Measurements from ENCODE around the gene COL4A5.

The COL4A5 gene

GRCh38 chrX:108573136-108573535 is 133.5 kb downstream of the COL4A5 start:
- Histone ChIP-seq H3K36me3 (ENCODE audit: control insufficient read depth in 2 of 2, insufficient read depth in 1 of 2, low read length in 2 of 2) (peaks cover 0 to 3% of the 10 kb centered on the region in 2 experiments; a peak in 1 of 3 replicates), H3K9me3 (ENCODE audit: control insufficient read depth, insufficient read depth, low read depth, low read length) (no peaks in the 10 kb centered on the region), H3K27ac (ENCODE audit: extremely low read depth, low read depth, low read length) (no peak overlapping the region), H3K4me1 (ENCODE audit: control insufficient read depth, insufficient read depth, low read length) (no peaks in the 10 kb centered on the region), H3K4me3 (ENCODE audit: low read depth, low read length) (no peak overlapping the region)
- TF ChIP-seq ZNF280C (tag by site-specific recombination; IDR thresholded peaks at IDR 0.05), result no peak
- TF ChIP-seq ZNF785 (tag by site-specific recombination; IDR thresholded peaks at IDR 0.05), result no peak
- TF ChIP-seq ZNF155 (tag by site-specific recombination; IDR thresholded peaks at IDR 0.05), result no peak
- no peak for TF ChIP-seq ZNF311 (tag by site-specific recombination; IDR thresholded peaks at IDR 0.05; ENCODE audit: borderline replicate concordance)
- TF ChIP-seq ZNF148 (tag by site-specific recombination; IDR thresholded peaks at IDR 0.05; ENCODE audit: borderline replicate concordance), result no peak
- TF ChIP-seq ZNF19 (tag by site-specific recombination; IDR thresholded peaks at IDR 0.05; ENCODE audit: low read depth), result no peak
- TF ChIP-seq ZNF423 (tag by site-specific recombination; IDR thresholded peaks at IDR 0.05), result no peak
- no peak for TF ChIP-seq PBX3 (CRISPR knock-in tag; IDR thresholded peaks at IDR 0.05)
- no peak for TF ChIP-seq SP3 (tag by site-specific recombination; IDR thresholded peaks at IDR 0.05)
- no peak for TF ChIP-seq CTCF (tag by site-specific recombination; IDR thresholded peaks at IDR 0.05)
- no peak for TF ChIP-seq ZBTB11 (tag by site-specific recombination; conservative IDR thresholded peaks at IDR 0.05; ENCODE audit: low read depth)
- TF ChIP-seq ZNF776 (tag by site-specific recombination; IDR thresholded peaks at IDR 0.05; ENCODE audit: borderline replicate concordance), result no peak
- TF ChIP-seq AEBP2 (tag by site-specific recombination; IDR thresholded peaks at IDR 0.05; ENCODE audit: borderline replicate concordance), result no peak
- TF ChIP-seq ZNF248 (tag by site-specific recombination; IDR thresholded peaks at IDR 0.05), result no peak
- no peak for TF ChIP-seq ZNF473 (tag by site-specific recombination; IDR thresholded peaks at IDR 0.05)
- POLR2A ChIA-PET, result no interaction called here
- CTCF ChIA-PET, result interaction anchor here (0.6 kb wide), 1 partner anchor 461 kb away, joined by 3 read pairs; no protein-coding TSS in a partner anchor
